Stimulated activated CD8-positive, alpha-beta memory T cell treated with anti-CD3 and anti-CD28 coated beads, Interleukin-2, amount 100 ng/mL, for 48 hours (primary cell): Measurements from ENCODE around the gene GUCY2F.

Experiments
- DNase-seq, 2 donors: peaks; one replicate each; pipeline ENCODE4 v3.0.0-alpha.2; 2020; ENCODE audit warnings: low read depth in 2 of 2

Gene GUCY2F

GRCh38 chrX:109481986-109482385, at the start of gene GUCY2F:
TSS of gene GUCY2F (minus strand) at chrX:109482086. CDS start at chrX:109475936, 6,150 bp downstream.
- DNase-seq = no peak

- no peak for DNase-seq
Measured at GRCh38 chrX:109519001-109519400, 37.1 kb upstream of the GUCY2F start.

- no peak for DNase-seq
Measured at GRCh38 chrX:109511113-109511512, 29.2 kb upstream of the GUCY2F start.

GRCh38 chrX:109508915-109509314, 27.0 kb upstream of the GUCY2F start:
- DNase-seq = no peak

- no peak for DNase-seq
Measured at GRCh38 chrX:109501176-109501575, 19.3 kb upstream of the GUCY2F start.

GRCh38 chrX:109498434-109498833, 16.5 kb upstream of the GUCY2F start:
- no peak for DNase-seq

- DNase-seq = no peak
Measured at GRCh38 chrX:109489174-109489573, 7.3 kb upstream of the GUCY2F start.

GRCh38 chrX:109487640-109488039, 5.8 kb upstream of the GUCY2F start:
- DNase-seq = no peak

- DNase-seq = peak; percentile 20 to 30
Measured at GRCh38 chrX:109485470-109486340, 3.8 kb upstream of the GUCY2F start.

- no peak for DNase-seq
Measured at GRCh38 chrX:109484886-109485285, 3.0 kb upstream of the GUCY2F start.

- DNase-seq = no peak
Measured at GRCh38 chrX:109475174-109475891, 6.6 kb downstream of the GUCY2F start.

GRCh38 chrX:109472939-109473735, 8.7 kb downstream of the GUCY2F start:
- DNase-seq = peak; percentile 15 to 17

GRCh38 chrX:109464231-109464630, 17.7 kb downstream of the GUCY2F start:
- no peak for DNase-seq

GRCh38 chrX:109463784-109464183, 18.1 kb downstream of the GUCY2F start:
- DNase-seq = no peak

- no peak for DNase-seq
Measured at GRCh38 chrX:109448282-109448938, 33.5 kb downstream of the GUCY2F start.

GRCh38 chrX:109441266-109441665, 40.6 kb downstream of the GUCY2F start:
- DNase-seq = no peak

- no peak for DNase-seq
Measured at GRCh38 chrX:109440475-109440874, 41.4 kb downstream of the GUCY2F start.

GRCh38 chrX:109409181-109409580, 72.7 kb downstream of the GUCY2F start:
- DNase-seq = no peak

- DNase-seq = no peak
Measured at GRCh38 chrX:109403922-109404321, 78.0 kb downstream of the GUCY2F start.

GRCh38 chrX:109399831-109400230, 82.1 kb downstream of the GUCY2F start:
- DNase-seq = no peak

GRCh38 chrX:109398833-109399232, 83.1 kb downstream of the GUCY2F start:
- no peak for DNase-seq

- DNase-seq = no peak
Measured at GRCh38 chrX:109398061-109398460, 83.8 kb downstream of the GUCY2F start.
